Heart right ventricle (tissue), 16 donors: ENCODE results near the gene IP6K2. TPM values are rescaled to one million over a fixed set of nuclear protein-coding genes. Genes with fewer than 3 reads are reported as not detected.

Experiments
- ATAC-seq, 8 donors: fragments of 200-7000 bp; cut with Tn5 transposase; one replicate each; pipeline ENCODE4 v1.9.1; 2020; ENCODE audit warnings: mild to moderate bottlenecking in 8 of 8, moderate library complexity in 8 of 8, moderate number of reproducible peaks in 1 of 8
- DNase-seq, 2 donors: peaks; one replicate each; pipeline ENCODE4 v3.0.0-alpha.2; 2020
- H3K27ac ChIP-seq, 10 donors: fragments of 200-600 bp; sonication (generic) in 2 of 10; one replicate each; pipeline versions ENCODE4 v1.5.0 to v1.8.0; 2020 to 2022; ENCODE audit warnings: mild to moderate bottlenecking in 3 of 10
- H3K27me3 ChIP-seq, 7 donors: fragments of 200-600 bp; one replicate each; pipeline ENCODE4 v1.8.0; 2021 to 2022; ENCODE audit warnings: mild to moderate bottlenecking in 2 of 7
- H3K36me3 ChIP-seq, 9 donors: fragments of 200-600 bp; sonication (generic) in 1 of 9; one replicate each; pipeline versions ENCODE4 v1.5.0 to v1.8.0; 2020 to 2022; ENCODE audit warnings: mild to moderate bottlenecking in 2 of 9
- H3K4me1 ChIP-seq, 9 donors: fragments of 200-600 bp; sonication (generic) in 1 of 9; one replicate each; pipeline versions ENCODE4 v1.5.0 to v1.8.0; 2020 to 2022; ENCODE audit warnings: mild to moderate bottlenecking in 4 of 9
- H3K4me3 ChIP-seq, 10 donors: fragments of 200-600 bp; sonication (generic) in 2 of 10; one replicate each; pipeline versions ENCODE4 v1.5.0 to v1.8.0; 2020 to 2022; ENCODE audit warnings: mild to moderate bottlenecking in 7 of 10, moderate library complexity in 2 of 10
- H3K9me3 ChIP-seq, 11 donors: fragments of 200-600 bp in 10 of 11; sonication (generic) in 2 of 11; one replicate each; pipeline versions ENCODE4 v1.5.0 to v1.8.0; 2013 to 2022; ENCODE audit warnings: mild to moderate bottlenecking in 2 of 11, control low read depth in 1 of 11, moderate library complexity in 1 of 11
- WGBS, 2 donors: extraction: QIAGEN DNeasy Blood & Tissue Kit; methylation state at CpG; one replicate each; pipeline ENCODE4 v1.1.7; 2013; ENCODE audit warnings: inconsistent platforms in 1 of 2; 5-methylcytosine and 5-hydroxymethylcytosine counted together
- intact Hi-C, 10 donors: fragments of 100-400 bp; cut with DNase I; formaldehyde crosslinking; loops; one replicate each; pipeline versions ENCODE4 v1.11.1 to v1.14.2; 2022
- microRNA-seq, 2 donors: library from miRNA; unstranded; fragments of <30 nt; microRNA quantifications; one replicate each; pipeline ENCODE4 v1.2.0, GENCODE V29; 2021
- polyA plus RNA-seq, 2 donors: library from polyadenylated mRNA; stranded (reverse); fragments of 200-250 nt; gene quantifications; one replicate each; pipeline ENCODE4 v1.2.3, GENCODE V29; 2013
- total RNA-seq, 10 donors: library from RNA; stranded (reverse); fragmentation: NEBNext Ultra II Directional in 3 of 10; extraction: Animal tissue kit (Norgen Biotek cat#: 25700) in 3 of 10; gene quantifications; one replicate each; pipeline versions ENCODE4 v1.2.1 to v1.2.4, GENCODE V29; 2021 to 2023
- TF ChIP-seq, protein P1 (sequence below), 9 donors: fragments of 200-600 bp; sonication (generic) in 2 of 9; IDR thresholded peaks; one replicate each; pipeline versions ENCODE4 v1.5.0 to v1.8.0; 2021 to 2022; ENCODE audit warnings: antibody characterized with exemption in 9 of 9, mild to moderate bottlenecking in 5 of 9, moderate library complexity in 1 of 9
- donor health status: Arrhythmogenic right ventricular cardiomyopathy.
- donor health status: ischemic (EF 13 %, LVEDD 7.1; RV severe dilation, severe dysfunction).
- donor health status: healthy with polysubstance abuse.
- donor health status: DM: no; HTN: yes; CAD: no.
- donor health status: DM: no; HTN: no; CAD: no.
- donor health status: ischemic (EF 25% LVEDD 6.9; RV normal size, moderate dysfunction).
- donor health status: ischemic (EF 25% LVEDD 5.7; RV mildly dilated, moderate dysfunction).
- donor health status: healthy.
- donor health status: DM: yes; HTN: yes; CAD: no.
- donor health status: Ischemic cardiomyopathy.
- donor health status: ischemic (EF 35%, LVEDD 5.7; RV mildly dilated, moderate dysfunction).
- donor health status: nonischemic (EF 11% LVEDD 7.7; RV severe dilation, severe dysfunction).
- donor health status: DM: yes; HTN: yes; CAD: no.
- donor health status: PGD.
- donor health status: ischemic (EF 29% LVEDD 5.4; RV normal size, mild dysfunction).
- donor health status: nonischemic (EF 23%, LVEDD 6.1; RV moderate dilation, normal function).

IP6K2 gene
- total and polyA plus RNA-seq, 12 donors, result 16.7 to 81.7 (median 20.1) TPM

DNA sequence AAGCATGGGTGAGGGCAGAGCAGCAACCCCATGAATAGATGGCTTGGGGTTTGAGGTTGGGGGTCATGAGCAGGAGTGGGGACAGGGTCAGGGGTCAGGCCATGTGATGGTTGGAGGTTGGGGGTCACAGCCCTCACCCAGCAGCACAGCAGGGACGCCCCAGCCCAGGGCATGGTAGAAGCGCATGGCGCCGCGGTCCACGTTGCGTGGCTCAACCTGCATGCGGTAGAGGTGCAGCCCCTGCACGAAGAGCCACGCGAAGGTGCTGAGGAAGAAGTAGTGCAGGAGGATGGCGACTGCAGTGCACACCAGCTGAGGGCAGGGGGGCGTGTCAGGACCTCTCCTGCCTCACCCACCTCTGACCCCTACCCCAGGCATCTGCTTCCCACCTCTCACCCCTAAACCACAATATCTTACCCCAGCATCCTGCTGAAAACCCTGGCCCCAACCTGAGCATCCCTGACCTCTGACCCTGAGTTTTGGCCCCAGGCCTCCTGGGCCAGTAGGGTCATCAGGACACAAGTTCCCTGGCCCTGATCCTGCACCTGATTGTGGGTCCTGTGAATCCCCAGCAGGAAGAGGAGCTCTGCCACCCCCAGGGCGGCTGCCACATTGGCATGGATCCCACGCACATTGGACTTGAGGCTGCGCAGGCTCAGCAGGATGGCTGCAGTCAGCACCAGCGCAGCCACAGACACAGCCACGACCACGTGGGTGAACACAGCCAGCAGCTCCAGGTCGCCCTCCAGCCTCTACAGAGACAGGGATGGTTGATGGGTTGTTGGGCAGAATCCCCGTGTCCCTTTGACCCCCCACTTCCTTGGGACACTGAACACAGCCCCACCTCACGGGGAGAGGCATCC is 71.9 kb downstream of the IP6K2 start:
- H3K27me3 ChIP-seq, result no peaks in the 10 kb centered on the region
- DNase-seq, result no peak
- 91 to 93% methylated on average over 22 of the region's 22 CpGs for WGBS, 2 donors
- H3K36me3 ChIP-seq, result no peaks in the 10 kb centered on the region
- TF ChIP-seq, protein P1, sequence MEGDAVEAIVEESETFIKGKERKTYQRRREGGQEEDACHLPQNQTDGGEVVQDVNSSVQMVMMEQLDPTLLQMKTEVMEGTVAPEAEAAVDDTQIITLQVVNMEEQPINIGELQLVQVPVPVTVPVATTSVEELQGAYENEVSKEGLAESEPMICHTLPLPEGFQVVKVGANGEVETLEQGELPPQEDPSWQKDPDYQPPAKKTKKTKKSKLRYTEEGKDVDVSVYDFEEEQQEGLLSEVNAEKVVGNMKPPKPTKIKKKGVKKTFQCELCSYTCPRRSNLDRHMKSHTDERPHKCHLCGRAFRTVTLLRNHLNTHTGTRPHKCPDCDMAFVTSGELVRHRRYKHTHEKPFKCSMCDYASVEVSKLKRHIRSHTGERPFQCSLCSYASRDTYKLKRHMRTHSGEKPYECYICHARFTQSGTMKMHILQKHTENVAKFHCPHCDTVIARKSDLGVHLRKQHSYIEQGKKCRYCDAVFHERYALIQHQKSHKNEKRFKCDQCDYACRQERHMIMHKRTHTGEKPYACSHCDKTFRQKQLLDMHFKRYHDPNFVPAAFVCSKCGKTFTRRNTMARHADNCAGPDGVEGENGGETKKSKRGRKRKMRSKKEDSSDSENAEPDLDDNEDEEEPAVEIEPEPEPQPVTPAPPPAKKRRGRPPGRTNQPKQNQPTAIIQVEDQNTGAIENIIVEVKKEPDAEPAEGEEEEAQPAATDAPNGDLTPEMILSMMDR (IDR thresholded peaks at IDR 0.05), result no peak
- no peak overlapping the region for H3K27ac ChIP-seq
- H3K4me3 ChIP-seq, result no peak overlapping the region
- ATAC-seq, result no peak
- intact Hi-C loops, result no loop called here
- H3K9me3 ChIP-seq, result no peaks in the 10 kb centered on the region
- H3K4me1 ChIP-seq, result no peaks in the 10 kb centered on the region

DNA sequence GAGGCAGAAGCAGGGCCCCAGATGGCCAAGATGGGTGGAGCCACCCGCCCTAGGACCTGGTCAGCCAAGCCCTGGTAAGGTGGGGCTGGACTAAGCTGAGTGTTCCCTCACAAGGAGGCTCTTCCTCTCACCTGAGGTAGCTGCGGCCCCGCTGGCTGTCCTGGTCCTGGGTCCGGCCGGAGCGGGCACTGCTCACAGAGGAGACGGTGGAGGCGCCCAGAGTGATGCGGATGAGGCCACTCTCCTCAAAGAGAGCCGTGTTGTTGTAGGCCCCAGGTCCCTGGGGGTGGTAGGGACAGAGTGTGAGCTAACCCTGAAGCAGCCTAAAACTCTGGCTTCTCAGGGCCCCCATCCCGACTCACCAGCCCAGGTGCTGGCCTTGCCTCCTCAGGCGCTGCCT is 74.4 kb downstream of the IP6K2 start:
- no peak for DNase-seq
- ATAC-seq, result no peak
- 94 to 98% methylated on average over 12 of the region's 12 CpGs for WGBS, 2 donors
- Histone ChIP-seq H3K27ac (no peak overlapping the region), H3K4me3 (no peak overlapping the region), H3K27me3 (no peaks in the 10 kb centered on the region), H3K9me3 (no peaks in the 10 kb centered on the region), H3K4me1 (no peaks in the 10 kb centered on the region), H3K36me3 (no peaks in the 10 kb centered on the region)
- TF ChIP-seq, protein P1 (IDR thresholded peaks at IDR 0.05), result no peak
- intact Hi-C loops, result no loop called here

- no peak for DNase-seq
- peaks cover 0 to 10% (median 3%) of the 10 kb centered on the region in 9 donors for H3K4me1 ChIP-seq
- H3K27ac ChIP-seq, result no peak overlapping the region
- TF ChIP-seq, protein P1 (IDR thresholded peaks at IDR 0.05), result no peak
- H3K9me3 ChIP-seq, result no peaks in the 10 kb centered on the region
- no peaks in the 10 kb centered on the region for H3K36me3 ChIP-seq
- H3K27me3 ChIP-seq, result no peaks in the 10 kb centered on the region
- 95 to 98% methylated on average over 3 of the region's 3 CpGs for WGBS, 2 donors
- no peak overlapping the region for H3K4me3 ChIP-seq
- intact Hi-C loops, result no loop called here
- no peak for ATAC-seq
Measured at GRCh38 chr3:48641396-48641795, 75.6 kb downstream of the IP6K2 start.

DNA sequence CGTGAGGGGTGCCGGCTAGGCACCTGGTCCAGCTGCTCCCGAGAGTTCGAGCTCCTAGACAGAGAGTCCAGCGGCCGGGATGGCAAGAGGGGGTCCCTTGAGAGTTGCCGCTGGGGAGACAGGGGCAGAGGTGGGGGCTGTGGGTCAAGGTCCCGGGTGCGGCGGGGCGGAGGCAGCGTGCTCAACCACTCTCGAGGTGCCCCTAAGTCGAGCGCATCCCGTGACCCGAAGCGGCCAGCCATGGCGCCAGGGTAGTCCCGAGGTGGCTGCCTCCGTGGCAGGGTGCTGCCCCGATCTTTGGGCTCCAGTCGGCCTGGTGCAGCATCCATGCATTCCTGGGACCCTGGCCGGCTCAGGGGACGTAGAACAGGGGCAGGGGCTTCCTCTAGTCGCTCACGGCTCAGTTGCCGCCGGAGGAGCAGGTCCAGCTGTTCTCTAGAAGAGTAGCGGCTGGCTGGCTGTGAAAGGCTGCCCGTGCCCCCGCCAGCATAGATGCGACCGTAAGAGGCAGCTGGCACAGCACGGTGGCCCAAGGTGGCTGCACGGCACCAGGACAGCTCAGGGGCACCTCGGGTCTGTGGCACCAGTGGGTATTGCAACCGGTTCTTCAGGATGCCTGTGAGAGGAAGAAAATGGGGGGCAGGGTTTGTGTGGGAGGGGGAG is 76.9 kb downstream of the IP6K2 start:
- Histone ChIP-seq H3K4me1 (peaks cover 5 to 17% (median 10%) of the 10 kb centered on the region in 9 donors), H3K27ac (no peak overlapping the region), H3K27me3 (no peaks in the 10 kb centered on the region), H3K9me3 (no peaks in the 10 kb centered on the region), H3K4me3 (no peak overlapping the region), H3K36me3 (no peaks in the 10 kb centered on the region)
- 92 to 93% methylated on average over 38 of the region's 38 CpGs for WGBS, 2 donors
- no peak for ATAC-seq
- TF ChIP-seq, protein P1 (IDR thresholded peaks at IDR 0.05), result no peak
- no peak for DNase-seq
- intact Hi-C loops, result loop anchor here in 1 of 10 donors (10.0 kb wide), 1 partner anchor 175 kb away; a partner anchor contains a TSS

Small RNA genes within 50 kb of the gene (microRNA-seq; reads per million reads assigned to microRNA genes)
- gene MIR4793, result 0 reads per million in 2 donors

Other genes with a start within 250 kb of the IP6K2 start
- gene SHISA5, start 213.0 kb downstream of the IP6K2 start, total RNA-seq, result 10 to 100 TPM; 36.8 to 95.3 (median 52.9) TPM
- 10 to 100 TPM; 34.6 to 68.7 TPM for gene SHISA5, start 213.0 kb downstream of the IP6K2 start, polyA plus RNA-seq
- 1 to 10 TPM in 6 of 10 donors, under 1 TPM in 4; 0.40 to 7.7 (median 1.5) TPM for gene PFKFB4, start 160.4 kb downstream of the IP6K2 start, total RNA-seq
- 1 to 10 TPM in 1 of 2 donors, under 1 TPM in 1; 0.74 to 1.0 TPM for gene PFKFB4, start 160.4 kb downstream of the IP6K2 start, polyA plus RNA-seq
- gene UCN2, start 153.4 kb downstream of the IP6K2 start, total RNA-seq, result under 1 TPM in 4 of 10 donors, not detected in 6; 0.19 to 0.77 (median 0.28) TPM
- under 1 TPM; 0.06 to 0.22 TPM for gene UCN2, start 153.4 kb downstream of the IP6K2 start, polyA plus RNA-seq
- gene COL7A1, start 121.9 kb downstream of the IP6K2 start, total RNA-seq, result 10 to 100 TPM in 8 of 10 donors, 1 to 10 TPM in 2; 6.1 to 24.0 (median 12.6) TPM
- 10 to 100 TPM in 1 of 2 donors, 1 to 10 TPM in 1; 7.7 to 63.5 TPM for gene COL7A1, start 121.9 kb downstream of the IP6K2 start, polyA plus RNA-seq
- 1,000 to 10,000 TPM in 9 of 10 donors, 100 to 1,000 TPM in 1; 723 to 1,173 (median 1,035) TPM for gene UQCRC1, start 107.6 kb downstream of the IP6K2 start, total RNA-seq
- gene UQCRC1, start 107.6 kb downstream of the IP6K2 start, polyA plus RNA-seq, result 1,000 to 10,000 TPM in 1 of 2 donors, 100 to 1,000 TPM in 1; 859 to 1,330 TPM
- gene TMEM89, start 95.5 kb downstream of the IP6K2 start, total RNA-seq, result not detected
- gene TMEM89, start 95.5 kb downstream of the IP6K2 start, polyA plus RNA-seq, result not detected
- gene SLC26A6, start 81.8 kb downstream of the IP6K2 start, total RNA-seq, result 10 to 100 TPM in 6 of 10 donors, 1 to 10 TPM in 4; 5.2 to 17.7 (median 10.2) TPM
- gene SLC26A6, start 81.8 kb downstream of the IP6K2 start, polyA plus RNA-seq, result 10 to 100 TPM; 11.3 to 25.4 TPM
- under 1 TPM; 0.10 to 0.44 (median 0.17) TPM for gene CELSR3, start 54.3 kb downstream of the IP6K2 start, total RNA-seq
- gene CELSR3, start 54.3 kb downstream of the IP6K2 start, polyA plus RNA-seq, result under 1 TPM; 0.10 to 0.44 TPM
- gene NCKIPSD, start 31.3 kb downstream of the IP6K2 start, total RNA-seq, result 10 to 100 TPM in 9 of 10 donors, 1 to 10 TPM in 1; 9.4 to 21.1 (median 15.1) TPM
- 10 to 100 TPM; 13.0 to 14.3 TPM for gene NCKIPSD, start 31.3 kb downstream of the IP6K2 start, polyA plus RNA-seq
- 10 to 100 TPM; 42.8 to 55.7 (median 44.8) TPM for gene PRKAR2A, start 130.7 kb upstream of the IP6K2 start, total RNA-seq
- gene PRKAR2A, start 130.7 kb upstream of the IP6K2 start, polyA plus RNA-seq, result 10 to 100 TPM; 11.3 to 13.3 TPM
- gene SLC25A20, start 181.7 kb upstream of the IP6K2 start, total RNA-seq, result 100 to 1,000 TPM in 1 of 10 donors, 10 to 100 TPM in 9; 42.5 to 129 (median 82.6) TPM
- 10 to 100 TPM; 36.7 to 45.7 TPM for gene SLC25A20, start 181.7 kb upstream of the IP6K2 start, polyA plus RNA-seq
- gene ARIH2, start 201.6 kb upstream of the IP6K2 start, total RNA-seq, result 100 to 1,000 TPM in 9 of 10 donors, 10 to 100 TPM in 1; 84.0 to 177 (median 147) TPM
- 100 to 1,000 TPM in 1 of 2 donors, 10 to 100 TPM in 1; 41.9 to 104 TPM for gene ARIH2, start 201.6 kb upstream of the IP6K2 start, polyA plus RNA-seq